Neural cell (in vitro differentiated cells): Measurements from ENCODE around the gene DNAH8. TPM values are rescaled to one million over a fixed set of nuclear protein-coding genes. Genes with fewer than 3 reads are reported as not detected.

Experiments
- H2AFZ ChIP-seq: fragments of 200-600, 300-800 bp; sonication (generic), shearing (Covaris generic); 2 replicates; pipeline ENCODE4 v1.6.0; 2014; ENCODE audit warnings: low read depth, mild to moderate bottlenecking, antibody characterized with exemption, low read length, moderate library complexity
- H3F3A ChIP-seq: fragments of 200-600 bp; shearing (Covaris generic); 2 replicates; pipeline ENCODE4 v1.6.1; 2016; ENCODE audit warnings: mild to moderate bottlenecking, moderate library complexity, mixed read lengths, antibody characterized with exemption, low read length; ENCODE audit not compliant: insufficient read depth, poor library complexity, severe bottlenecking
- H3K27ac ChIP-seq: fragments of 200-600, 300-800 bp; sonication (generic), shearing (Covaris generic); 2 replicates; pipeline ENCODE4 v1.5.1; 2014; ENCODE audit warnings: mild to moderate bottlenecking, low read length, moderate library complexity
- H3K27me3 ChIP-seq: fragments of 300-800, 200-600 bp; sonication (generic), shearing (Covaris generic); 2 replicates; pipeline ENCODE4 v1.6.0; 2014; ENCODE audit warnings: mild to moderate bottlenecking, low read depth, low read length, moderate library complexity; ENCODE audit not compliant: insufficient read depth
- H3K36me3 ChIP-seq: fragments of 300-800, 200-600 bp; sonication (generic), shearing (Covaris generic); 2 replicates; pipeline ENCODE4 v1.5.1; 2014; ENCODE audit warnings: mild to moderate bottlenecking, antibody characterized with exemption, low read length, moderate library complexity; ENCODE audit not compliant: insufficient read depth
- H3K4me2 ChIP-seq: fragments of 300-800, 200-600 bp; sonication (generic), shearing (Covaris generic); 2 replicates; pipeline ENCODE4 v1.6.0; 2014; ENCODE audit warnings: mild to moderate bottlenecking, low read length
- H3K4me3 ChIP-seq: fragments of 300-800, 200-600 bp; sonication (generic), shearing (Covaris generic); 2 replicates; pipeline ENCODE4 v1.5.1; 2014; ENCODE audit warnings: mild to moderate bottlenecking, low read length, moderate library complexity
- H3K79me2 ChIP-seq: fragments of 200-600 bp; shearing (Covaris generic); replicated peaks from 2 replicates; pipeline ENCODE4 v1.6.0; 2014; ENCODE audit warnings: mild to moderate bottlenecking, low read length, moderate library complexity; ENCODE audit not compliant: insufficient read depth
- H3K9ac ChIP-seq: fragments of 300-800, 200-600 bp; sonication (generic), shearing (Covaris generic); 2 replicates; pipeline ENCODE4 v1.6.1; 2016; ENCODE audit warnings: mild to moderate bottlenecking, low read length, mixed read lengths
- H3K9me2 ChIP-seq: fragments of 200-600 bp; shearing (Covaris generic); 2 replicates; pipeline ENCODE4 v1.6.1; 2016; ENCODE audit warnings: mild to moderate bottlenecking, low read length, mixed read lengths; ENCODE audit not compliant: insufficient read depth
- H3K9me3 ChIP-seq: fragments of 200-600, 300-800 bp; sonication (generic), shearing (Covaris generic); 2 replicates; pipeline ENCODE4 v1.6.1; 2016; ENCODE audit warnings: mild to moderate bottlenecking, mixed run types, low read length, moderate library complexity, mixed read lengths
- H4K20me1 ChIP-seq: fragments of 200-600 bp; shearing (Covaris generic); 2 replicates; pipeline ENCODE4 v1.6.1; 2016; ENCODE audit warnings: mild to moderate bottlenecking, mixed run types; ENCODE audit not compliant: insufficient read depth
- CTCF ChIP-seq: fragments of 450-650 bp; IDR thresholded peaks from 2 replicates; pipeline ENCODE4 v1.5.1; 2014; ENCODE audit warnings: antibody characterized with exemption, mild to moderate bottlenecking, moderate library complexity; ENCODE audit not compliant: poor library complexity, severe bottlenecking
- EP300 ChIP-seq: fragments of 450-650 bp; conservative IDR thresholded peaks from 2 replicates; pipeline ENCODE4 v1.6.1; 2014; ENCODE audit warnings: antibody characterized with exemption, mild to moderate bottlenecking, moderate library complexity; ENCODE audit not compliant: poor library complexity, severe bottlenecking
- EZH2 ChIP-seq: fragments of 200-600, 300-800 bp; shearing (Covaris generic), sonication (generic); IDR thresholded peaks from 2 replicates; pipeline ENCODE4 v1.6.1; 2014; ENCODE audit warnings: antibody characterized with exemption, low read length, borderline replicate concordance, mild to moderate bottlenecking; ENCODE audit not compliant: insufficient read depth, poor library complexity, severe bottlenecking
- MXI1 ChIP-seq: fragments of 450-650 bp; conservative IDR thresholded peaks from 2 replicates; pipeline ENCODE4 v1.6.1; 2014; ENCODE audit warnings: antibody characterized with exemption, mild to moderate bottlenecking; ENCODE audit not compliant: poor library complexity, severe bottlenecking
- POLR2AphosphoS5 ChIP-seq: IDR thresholded peaks from 2 replicates; pipeline ENCODE4 v1.6.1; 2012
- RAD21 ChIP-seq: fragments of 450-650 bp; conservative IDR thresholded peaks from 2 replicates; pipeline ENCODE4 v1.6.1; 2014; ENCODE audit warnings: antibody characterized with exemption, mild to moderate bottlenecking, moderate library complexity
- SMC3 ChIP-seq: fragments of 450-650 bp; conservative IDR thresholded peaks from 2 replicates; pipeline ENCODE4 v1.6.1; 2014; ENCODE audit warnings: antibody characterized with exemption, mild to moderate bottlenecking, moderate library complexity; ENCODE audit not compliant: poor library complexity
- TAF1 ChIP-seq: IDR thresholded peaks from 2 replicates; pipeline ENCODE4 v1.6.1; 2012; ENCODE audit warnings: low read depth
- polyA plus RNA-seq: library from polyadenylated mRNA; depleted of rRNA; stranded (reverse); fragments of >200 nt; gene quantifications from 2 replicates; pipeline ENCODE4 v1.2.3, GENCODE V29; 2014
- TF ChIP-seq, protein P1 (sequence below): IDR thresholded peaks from 2 replicates; pipeline ENCODE4 v1.6.1; 2012; ENCODE audit warnings: borderline replicate concordance

DNAH8 gene
- polyA plus RNA-seq, 1 donor from 2014 or later, result 0.07 TPM

DNA sequence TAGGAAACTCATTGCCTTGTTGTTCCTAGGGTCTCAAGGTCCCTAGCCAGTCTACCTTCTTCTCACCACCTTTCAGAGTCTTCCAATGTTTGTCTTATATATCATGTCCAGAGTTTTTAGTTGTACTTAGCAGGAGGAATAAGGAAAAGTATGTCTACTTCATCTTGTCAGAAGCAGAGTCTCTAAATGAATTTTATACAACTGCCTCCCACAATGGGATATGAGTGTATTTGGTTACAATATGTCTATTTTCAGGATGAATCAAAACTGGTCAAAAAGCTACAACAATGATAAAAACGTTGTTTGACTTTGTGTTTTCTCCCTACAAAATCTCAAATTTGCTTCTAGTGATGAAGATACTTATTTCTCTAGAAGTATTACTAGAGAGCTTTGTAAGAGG, 19.2 kb upstream of the DNAH8 start:
- TF ChIP-seq, protein P1, sequence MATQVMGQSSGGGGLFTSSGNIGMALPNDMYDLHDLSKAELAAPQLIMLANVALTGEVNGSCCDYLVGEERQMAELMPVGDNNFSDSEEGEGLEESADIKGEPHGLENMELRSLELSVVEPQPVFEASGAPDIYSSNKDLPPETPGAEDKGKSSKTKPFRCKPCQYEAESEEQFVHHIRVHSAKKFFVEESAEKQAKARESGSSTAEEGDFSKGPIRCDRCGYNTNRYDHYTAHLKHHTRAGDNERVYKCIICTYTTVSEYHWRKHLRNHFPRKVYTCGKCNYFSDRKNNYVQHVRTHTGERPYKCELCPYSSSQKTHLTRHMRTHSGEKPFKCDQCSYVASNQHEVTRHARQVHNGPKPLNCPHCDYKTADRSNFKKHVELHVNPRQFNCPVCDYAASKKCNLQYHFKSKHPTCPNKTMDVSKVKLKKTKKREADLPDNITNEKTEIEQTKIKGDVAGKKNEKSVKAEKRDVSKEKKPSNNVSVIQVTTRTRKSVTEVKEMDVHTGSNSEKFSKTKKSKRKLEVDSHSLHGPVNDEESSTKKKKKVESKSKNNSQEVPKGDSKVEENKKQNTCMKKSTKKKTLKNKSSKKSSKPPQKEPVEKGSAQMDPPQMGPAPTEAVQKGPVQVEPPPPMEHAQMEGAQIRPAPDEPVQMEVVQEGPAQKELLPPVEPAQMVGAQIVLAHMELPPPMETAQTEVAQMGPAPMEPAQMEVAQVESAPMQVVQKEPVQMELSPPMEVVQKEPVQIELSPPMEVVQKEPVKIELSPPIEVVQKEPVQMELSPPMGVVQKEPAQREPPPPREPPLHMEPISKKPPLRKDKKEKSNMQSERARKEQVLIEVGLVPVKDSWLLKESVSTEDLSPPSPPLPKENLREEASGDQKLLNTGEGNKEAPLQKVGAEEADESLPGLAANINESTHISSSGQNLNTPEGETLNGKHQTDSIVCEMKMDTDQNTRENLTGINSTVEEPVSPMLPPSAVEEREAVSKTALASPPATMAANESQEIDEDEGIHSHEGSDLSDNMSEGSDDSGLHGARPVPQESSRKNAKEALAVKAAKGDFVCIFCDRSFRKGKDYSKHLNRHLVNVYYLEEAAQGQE, result no peak
- TF ChIP-seq EZH2, result no peak
- TF ChIP-seq SMC3, result no peak
- TF ChIP-seq EP300, result no peak
- TF ChIP-seq TAF1, result no peak
- no peak for TF ChIP-seq POLR2AphosphoS5
- no peak for TF ChIP-seq MXI1
- no peak for TF ChIP-seq CTCF
- no peak for TF ChIP-seq RAD21
- Histone ChIP-seq H3K9ac (no peak overlapping the region), H3K27me3 (no peaks in the 10 kb centered on the region), H3K9me3 (no peaks in the 10 kb centered on the region), H3K4me2 (no peak overlapping the region), H3K9me2 (no peaks in the 10 kb centered on the region), H3K36me3 (no peaks in the 10 kb centered on the region), H3F3A (no peaks in the 10 kb centered on the region), H3K79me2 (peaks cover 2% of the 10 kb centered on the region), H4K20me1 (no peaks in the 10 kb centered on the region), H2AFZ (no peak overlapping the region), H3K4me3 (no peak overlapping the region), H3K27ac (no peak overlapping the region)

GRCh38 chr6:38696345-38696744, 18.8 kb upstream of the DNAH8 start:
- no peaks in the 10 kb centered on the region for H3K36me3 ChIP-seq
- H3K9me2 ChIP-seq, result no peaks in the 10 kb centered on the region
- no peaks in the 10 kb centered on the region for H4K20me1 ChIP-seq
- no peaks in the 10 kb centered on the region for H3F3A ChIP-seq
- no peaks in the 10 kb centered on the region for H3K9me3 ChIP-seq
- H3K27ac ChIP-seq, result no peak overlapping the region
- H3K9ac ChIP-seq, result no peak overlapping the region
- H3K4me2 ChIP-seq, result no peak overlapping the region
- no peak for TF ChIP-seq TAF1
- no peak for TF ChIP-seq EP300
- no peak for TF ChIP-seq CTCF
- TF ChIP-seq, protein P1, result no peak
- no peak for TF ChIP-seq RAD21
- no peaks in the 10 kb centered on the region for H3K27me3 ChIP-seq
- H2AFZ ChIP-seq, result no peak overlapping the region
- H3K4me3 ChIP-seq, result no peak overlapping the region
- no peaks in the 10 kb centered on the region for H3K79me2 ChIP-seq
